Brain microvascular endothelial cell (primary cell): ENCODE measurements around the gene FCHSD2.
"Not testable (repeated sequence)": the region's sequence is repeated elsewhere in the genome, so short reads cannot be mapped to it uniquely, and the experiment has no call there.

Experiments
- DNase-seq: peaks from one replicate; pipeline ENCODE4 v3.0.0-alpha.2; 2020
- H3K27ac ChIP-seq: fragments of 250-450 bp; sonication (Bioruptor Pico); 2 replicates; pipeline ENCODE4 v1.5.1; 2020; ENCODE audit warnings: mild to moderate bottlenecking, moderate library complexity
- H3K27me3 ChIP-seq: fragments of 250-450 bp; sonication (Bioruptor Pico); replicated peaks from 2 replicates; pipeline ENCODE4 v1.5.1; 2020; ENCODE audit warnings: mild to moderate bottlenecking
- H3K36me3 ChIP-seq: fragments of 250-450 bp; sonication (Bioruptor Pico); replicated peaks from 2 replicates; pipeline ENCODE4 v1.5.1; 2020; ENCODE audit warnings: mild to moderate bottlenecking
- H3K4me3 ChIP-seq: 2 replicates; pipeline ENCODE4 v1.5.1; 2011; ENCODE audit warnings: low read depth, mild to moderate bottlenecking, control low read depth, low read length, moderate library complexity
- in situ Hi-C: cut with HindIII; loops from 2 replicates; pipeline ENCODE4 v1.10.0; 2017; ENCODE audit warnings: low sequenced_read_pairs, low pct_ligation_motif_present
- TF ChIP-seq, protein P1 (sequence below): IDR thresholded peaks from 2 replicates; pipeline ENCODE4 v1.5.1; 2011; ENCODE audit warnings: low read depth, mild to moderate bottlenecking, moderate library complexity, low read length, control low read depth, inconsistent platforms; ENCODE audit errors: missing control alignments

Gene FCHSD2

DNA sequence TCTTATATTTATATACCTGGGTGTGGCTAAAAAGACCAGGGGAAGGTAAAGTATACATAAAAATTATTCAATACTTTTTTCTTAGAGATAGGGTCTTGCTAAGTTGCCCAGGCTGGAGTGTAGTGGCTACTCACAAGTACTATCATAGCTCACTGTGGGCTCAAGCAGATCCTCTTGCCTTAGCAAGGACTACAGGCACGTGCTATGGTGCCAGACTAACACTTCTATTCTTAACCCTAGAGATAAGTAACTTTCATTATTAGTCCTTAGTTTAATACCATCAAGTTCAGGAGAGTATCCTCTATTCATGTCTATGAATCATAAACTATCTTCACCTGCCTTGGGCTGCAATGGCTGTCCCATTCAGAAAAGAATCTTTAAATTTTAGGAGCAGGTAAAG, 11.9 kb downstream of the FCHSD2 start:
- Histone ChIP-seq H3K4me3 (no peak overlapping the region), H3K36me3 (peaks cover 2% of the 10 kb centered on the region), H3K27ac (no peak overlapping the region), H3K27me3 (no peaks in the 10 kb centered on the region)
- TF ChIP-seq, protein P1, sequence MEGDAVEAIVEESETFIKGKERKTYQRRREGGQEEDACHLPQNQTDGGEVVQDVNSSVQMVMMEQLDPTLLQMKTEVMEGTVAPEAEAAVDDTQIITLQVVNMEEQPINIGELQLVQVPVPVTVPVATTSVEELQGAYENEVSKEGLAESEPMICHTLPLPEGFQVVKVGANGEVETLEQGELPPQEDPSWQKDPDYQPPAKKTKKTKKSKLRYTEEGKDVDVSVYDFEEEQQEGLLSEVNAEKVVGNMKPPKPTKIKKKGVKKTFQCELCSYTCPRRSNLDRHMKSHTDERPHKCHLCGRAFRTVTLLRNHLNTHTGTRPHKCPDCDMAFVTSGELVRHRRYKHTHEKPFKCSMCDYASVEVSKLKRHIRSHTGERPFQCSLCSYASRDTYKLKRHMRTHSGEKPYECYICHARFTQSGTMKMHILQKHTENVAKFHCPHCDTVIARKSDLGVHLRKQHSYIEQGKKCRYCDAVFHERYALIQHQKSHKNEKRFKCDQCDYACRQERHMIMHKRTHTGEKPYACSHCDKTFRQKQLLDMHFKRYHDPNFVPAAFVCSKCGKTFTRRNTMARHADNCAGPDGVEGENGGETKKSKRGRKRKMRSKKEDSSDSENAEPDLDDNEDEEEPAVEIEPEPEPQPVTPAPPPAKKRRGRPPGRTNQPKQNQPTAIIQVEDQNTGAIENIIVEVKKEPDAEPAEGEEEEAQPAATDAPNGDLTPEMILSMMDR = no peak
- in situ Hi-C loops = no loop called here
- no peak for DNase-seq

DNA sequence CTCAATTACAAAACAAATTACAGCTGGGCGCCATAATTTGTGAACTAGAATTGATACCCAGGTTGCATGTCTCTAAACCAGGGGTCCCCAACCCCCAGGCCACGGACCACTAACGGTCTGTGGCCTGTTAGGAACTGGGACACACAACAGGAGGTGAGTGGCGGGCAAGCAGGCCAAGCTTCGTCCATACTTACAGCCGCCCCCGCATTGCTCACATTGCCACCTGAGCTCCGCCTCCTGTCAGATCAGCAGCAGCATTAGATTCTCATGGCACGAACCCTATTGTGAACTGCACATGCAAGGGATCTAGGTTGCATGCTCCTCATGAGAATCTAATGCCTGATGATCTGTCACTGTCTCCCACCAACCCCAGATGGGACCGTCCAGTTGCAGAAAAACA, 12.9 kb downstream of the FCHSD2 start:
- Histone ChIP-seq H3K36me3 (peaks cover 2% of the 10 kb centered on the region), H3K4me3 (no peak overlapping the region), H3K27ac (no peak overlapping the region), H3K27me3 (no peaks in the 10 kb centered on the region)
- in situ Hi-C loops = no loop called here
- no peak for DNase-seq
- TF ChIP-seq, protein P1 = no peak

DNA sequence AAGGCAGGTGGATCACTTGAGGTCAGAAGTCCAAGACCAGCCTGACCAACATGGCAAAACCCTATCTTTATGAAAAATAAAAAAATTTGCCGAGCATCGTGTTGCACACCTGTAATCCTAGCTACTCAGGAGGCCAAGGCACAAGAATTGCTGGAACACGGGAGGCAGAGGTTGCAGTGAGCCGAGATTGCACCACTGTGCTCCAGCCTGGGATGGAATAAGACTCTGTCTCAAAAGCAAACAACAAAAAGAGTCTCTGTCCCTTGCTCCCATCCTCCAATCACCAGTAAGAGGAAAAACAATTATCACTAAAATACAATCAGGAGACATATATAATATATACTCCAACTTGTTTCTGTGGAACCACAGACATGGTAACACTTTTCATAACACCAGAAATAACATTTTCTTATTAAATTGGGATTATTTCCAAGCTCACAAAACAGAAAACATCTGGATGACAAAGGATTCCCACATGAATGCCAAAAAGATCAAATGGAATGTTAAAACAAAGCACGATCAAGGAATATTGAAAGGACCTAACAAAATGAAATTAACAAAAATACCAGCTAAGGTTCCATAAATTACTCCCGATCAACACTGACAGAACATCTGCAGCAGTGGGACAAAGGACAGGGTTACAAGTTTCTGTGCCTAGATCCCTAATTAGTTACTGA, 15.2 kb downstream of the FCHSD2 start:
- Histone ChIP-seq H3K36me3 (no peaks in the 10 kb centered on the region), H3K27me3 (no peaks in the 10 kb centered on the region), H3K4me3 (no peak overlapping the region), H3K27ac (no peak overlapping the region)
- TF ChIP-seq, protein P1 = no peak
- in situ Hi-C loops = no loop called here
- no peak for DNase-seq

DNA sequence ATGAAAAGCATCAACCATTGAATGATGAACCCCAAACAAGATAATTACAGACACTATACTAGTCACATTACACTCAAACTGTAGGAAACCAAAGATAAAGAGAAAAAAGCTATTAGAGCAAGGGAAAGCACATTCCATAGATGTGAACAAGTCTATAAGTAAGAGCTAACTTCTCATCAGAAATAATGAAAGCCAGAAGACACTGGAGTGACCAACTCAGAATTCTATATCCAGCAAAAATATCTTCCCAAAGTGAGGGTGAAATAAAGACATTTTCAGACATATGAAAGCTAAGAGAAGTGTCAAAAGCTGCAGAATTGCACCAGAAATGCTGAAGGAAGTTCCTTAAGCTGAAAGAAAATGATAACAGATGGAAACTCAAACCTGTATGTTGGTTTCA, 17.3 kb downstream of the FCHSD2 start:
- H3K36me3 ChIP-seq = no peaks in the 10 kb centered on the region
- DNase-seq = no peak
- TF ChIP-seq, protein P1 = no peak
- in situ Hi-C loops = no loop called here
- H3K27me3 ChIP-seq = no peaks in the 10 kb centered on the region
- H3K4me3 ChIP-seq = no peak overlapping the region
- no peak overlapping the region for H3K27ac ChIP-seq

DNA sequence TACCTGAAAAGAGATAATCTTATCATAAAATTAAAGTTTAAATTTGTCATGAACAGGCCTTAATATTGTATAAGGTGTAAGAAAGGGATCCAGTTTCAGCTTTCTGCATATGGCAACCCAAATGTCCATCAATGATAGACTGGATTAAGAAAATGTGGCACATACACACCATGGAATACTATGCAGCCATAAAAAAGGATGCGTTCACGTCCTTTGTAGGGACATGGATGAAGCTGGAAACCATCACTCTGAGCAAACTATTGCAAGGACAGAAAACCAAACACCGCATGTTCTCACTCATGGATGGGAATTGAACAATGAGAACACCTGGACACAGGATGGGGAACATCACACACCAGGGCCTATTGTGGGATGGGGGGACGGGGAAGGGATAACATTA, 18.2 kb downstream of the FCHSD2 start:
- H3K4me3 ChIP-seq, DNase-seq, in situ Hi-C loops, H3K36me3 ChIP-seq, H3K27ac ChIP-seq, H3K27me3 ChIP-seq: not testable (repeated sequence)

DNA sequence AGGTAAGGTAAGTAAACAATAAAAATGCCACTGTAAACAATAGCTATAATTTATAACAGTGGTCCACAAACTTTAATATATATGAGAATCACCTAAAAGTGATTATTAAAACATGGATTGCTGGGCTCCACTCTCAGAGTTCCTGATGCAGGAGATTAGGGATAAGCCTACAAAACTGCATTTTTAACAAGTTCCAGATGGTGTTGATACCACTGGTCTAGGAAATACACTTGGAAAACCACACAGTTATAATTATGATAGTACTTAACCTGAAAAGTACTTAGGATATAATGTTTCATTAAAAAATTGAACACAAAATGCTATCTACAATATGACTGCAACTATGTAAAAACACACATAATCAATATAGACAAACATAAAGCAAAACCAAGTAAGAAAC, 20.4 kb downstream of the FCHSD2 start:
- in situ Hi-C loops = no loop called here
- TF ChIP-seq, protein P1 = no peak
- Histone ChIP-seq H3K27me3 (no peaks in the 10 kb centered on the region), H3K36me3 (no peaks in the 10 kb centered on the region), H3K4me3 (no peak overlapping the region), H3K27ac (no peak overlapping the region)
- no peak for DNase-seq
